PC-9 (cell line): Measurements from ENCODE around the gene CACNA2D1. TPM values are rescaled to one million over a fixed set of nuclear protein-coding genes. Genes with fewer than 3 reads are reported as not detected.

ENCODE experiments used
- BruUV-seq: library from RNA; stranded (reverse); fragments of 400-500 nt; replicated peaks from 2 replicates; lab custom pipeline; 2021; lab: Mats Ljungman, UMichigan
- CTCF ChIA-PET: fragments of 300-600 bp; sonication (Branson Sonifier 250); formaldehyde crosslinking; loops from one replicate; lab custom pipeline; 2022; ENCODE audit warnings: antibody characterized with exemption; lab: Charles Lee
- POLR2A ChIA-PET: fragments of 300-600 bp; sonication (Branson Sonifier 250); formaldehyde crosslinking; loops from one replicate; lab custom pipeline; 2022; ENCODE audit warnings: antibody characterized with exemption; ENCODE audit not compliant: unreplicated experiment; lab: Charles Lee
- DNase-seq, 2 experiments: peaks; one replicate each; pipeline versions ENCODE4 v3.0.0 to v3.0.0-alpha.2; 2015 to 2022; ENCODE audit warnings: mixed read lengths in 1 of 2
- H2AFZ ChIP-seq: fragments of 200-600 bp; sonication (generic); 2 replicates; pipeline ENCODE4 v1.8.1; 2017; ENCODE audit warnings: antibody characterized with exemption
- H3F3A ChIP-seq: fragments of 200-600 bp; sonication (generic); 2 replicates; pipeline ENCODE4 v1.8.1; 2017; ENCODE audit warnings: antibody characterized with exemption, mild to moderate bottlenecking, low read depth; ENCODE audit not compliant: insufficient read depth
- H3K27ac ChIP-seq: fragments of 200-600 bp; sonication (generic); 2 replicates; pipeline ENCODE4 v1.6.1; 2016; ENCODE audit warnings: mixed run types
- H3K27me3 ChIP-seq: fragments of 200-600 bp; sonication (generic); 2 replicates; pipeline ENCODE4 v1.6.1; 2016; ENCODE audit warnings: low read depth, mixed run types; ENCODE audit not compliant: insufficient read depth
- H3K36me3 ChIP-seq: fragments of 200-600 bp; sonication (generic); 2 replicates; pipeline ENCODE4 v1.6.1; 2016; ENCODE audit warnings: low read depth, mixed run types
- H3K4me1 ChIP-seq: fragments of 200-600 bp; sonication (generic); replicated peaks from 2 replicates; pipeline ENCODE4 v1.6.1; 2016; ENCODE audit warnings: mixed run types; ENCODE audit not compliant: insufficient read depth
- H3K4me2 ChIP-seq: fragments of 200-600 bp; sonication (generic); 2 replicates; pipeline ENCODE4 v1.6.1; 2017; ENCODE audit warnings: mixed run types
- H3K4me3 ChIP-seq: fragments of 200-600 bp; sonication (generic); 2 replicates; pipeline ENCODE4 v1.6.1; 2016; ENCODE audit warnings: mixed run types
- H3K79me2 ChIP-seq: fragments of 200-600 bp; sonication (generic); 2 replicates; pipeline ENCODE4 v1.6.1; 2017; ENCODE audit warnings: low read depth, mixed run types
- H3K9me2 ChIP-seq: fragments of 200-600 bp; sonication (generic); 2 replicates; pipeline ENCODE4 v1.8.1; 2017; ENCODE audit warnings: mild to moderate bottlenecking; ENCODE audit not compliant: insufficient read depth
- H3K9me3 ChIP-seq: fragments of 200-600 bp; sonication (generic); 2 replicates; pipeline ENCODE4 v1.8.1; 2016; ENCODE audit warnings: low read depth; ENCODE audit not compliant: insufficient read depth
- H4K20me1 ChIP-seq: fragments of 200-600 bp; sonication (generic); 2 replicates; pipeline ENCODE4 v1.8.1; 2017; ENCODE audit not compliant: insufficient read depth
- CTCF ChIP-seq: fragments of 200-600 bp; sonication (generic); conservative IDR thresholded peaks from 2 replicates; pipeline ENCODE4 v1.6.1; 2017; ENCODE audit warnings: mixed run types, antibody characterized with exemption, mild to moderate bottlenecking, moderate library complexity
- EZH2 ChIP-seq: fragments of 200-600 bp; sonication (generic); IDR thresholded peaks from 2 replicates; pipeline ENCODE4 v1.8.0; 2017; ENCODE audit warnings: antibody characterized with exemption, low read depth
- intact Hi-C: fragments of 100-400 bp; cut with micrococcal nuclease; formaldehyde crosslinking; loops from one replicate; pipeline ENCODE4 v1.10.0; 2022; ENCODE audit not compliant: unreplicated experiment
- total RNA-seq: library from RNA; stranded (reverse); gene quantifications from 2 replicates; pipeline ENCODE4 v1.2.3, GENCODE V29; 2021

CACNA2D1 gene
- total RNA-seq, 1 experiment from 2014 or later, result 3.2 TPM

GRCh38 chr7:82268632-82269031, 174.9 kb downstream of the CACNA2D1 start:
- Histone ChIP-seq H2AFZ (no peak overlapping the region), H3K4me1 (no peaks in the 10 kb centered on the region), H3K9me2 (no peaks in the 10 kb centered on the region), H3K27me3 (no peaks in the 10 kb centered on the region), H3K9me3 (no peaks in the 10 kb centered on the region), H4K20me1 (no peaks in the 10 kb centered on the region), H3K4me3 (no peak overlapping the region), H3K27ac (no peak overlapping the region), H3K36me3 (no peaks in the 10 kb centered on the region), H3K79me2 (no peaks in the 10 kb centered on the region), H3K4me2 (no peak overlapping the region), H3F3A (no peaks in the 10 kb centered on the region)
- intact Hi-C loops, result no loop called here
- ChIA-PET CTCF (no interaction called here), POLR2A (no interaction called here)
- TF ChIP-seq EZH2 (no peak), CTCF (no peak)
- no peak for DNase-seq
- no TSS peak for BruUV-seq

- Histone ChIP-seq H2AFZ (no peak overlapping the region), H3K36me3 (no peaks in the 10 kb centered on the region), H3F3A (no peaks in the 10 kb centered on the region), H3K9me3 (no peaks in the 10 kb centered on the region), H3K4me3 (no peak overlapping the region), H4K20me1 (no peaks in the 10 kb centered on the region), H3K9me2 (no peaks in the 10 kb centered on the region), H3K27ac (no peak overlapping the region), H3K79me2 (no peaks in the 10 kb centered on the region), H3K4me2 (no peak overlapping the region), H3K4me1 (no peaks in the 10 kb centered on the region), H3K27me3 (no peaks in the 10 kb centered on the region)
- no peak for DNase-seq
- no TSS peak for BruUV-seq
- intact Hi-C loops, result no loop called here
- ChIA-PET POLR2A (no interaction called here), CTCF (no interaction called here)
- TF ChIP-seq EZH2 (no peak), CTCF (no peak)
Observed at GRCh38 chr7:82266081-82266480, 177.5 kb downstream of the CACNA2D1 start.

GRCh38 chr7:82264783-82265305, 178.7 kb downstream of the CACNA2D1 start:
- DNase-seq, result no peak
- H3K27me3 ChIP-seq, result no peaks in the 10 kb centered on the region
- H3K4me3 ChIP-seq, result no peak overlapping the region
- TF ChIP-seq EZH2, result no peak
- no peak overlapping the region for H3K4me2 ChIP-seq
- H3K4me1 ChIP-seq, result no peaks in the 10 kb centered on the region
- no peaks in the 10 kb centered on the region for H3K36me3 ChIP-seq
- no peaks in the 10 kb centered on the region for H4K20me1 ChIP-seq
- ChIA-PET CTCF (no interaction called here), POLR2A (no interaction called here)
- no TSS peak for BruUV-seq
- intact Hi-C loops, result no loop called here
- no peaks in the 10 kb centered on the region for H3K9me2 ChIP-seq
- no peak overlapping the region for H3K27ac ChIP-seq
- H3F3A ChIP-seq, result no peaks in the 10 kb centered on the region
- no peaks in the 10 kb centered on the region for H3K9me3 ChIP-seq
- H2AFZ ChIP-seq, result no peak overlapping the region
- H3K79me2 ChIP-seq, result no peaks in the 10 kb centered on the region
